GM19324 (cell line): ENCODE measurements around the gene ULK3.

Experiments used
- ATAC-seq: cut with Tn5 transposase; IDR thresholded peaks from one replicate; pipeline ENCODE4 v1.9.1; 2021; ENCODE audit warnings: mild to moderate bottlenecking, moderate library complexity; ENCODE audit not compliant: unreplicated experiment, low FRiP score

Gene ULK3

DNA sequence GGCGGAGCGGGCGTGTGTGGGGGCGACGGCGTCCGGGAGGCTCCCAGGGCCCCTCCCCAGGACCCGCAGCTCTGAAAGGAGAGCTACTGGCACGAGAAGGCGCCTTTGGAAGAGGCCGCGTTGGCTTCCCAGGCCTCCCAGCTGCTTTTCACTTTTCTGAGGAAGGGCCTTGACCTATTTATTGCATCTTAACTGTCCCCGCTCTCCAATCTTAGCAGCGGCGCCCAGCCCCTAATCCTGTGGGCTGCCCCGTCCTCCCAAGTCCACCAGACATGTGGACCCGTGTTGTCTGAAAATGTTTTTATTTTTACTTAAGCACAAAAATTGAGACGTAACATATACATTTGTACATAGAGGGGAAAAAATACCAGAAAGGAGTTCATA lies 481 bp upstream of the ULK3 start:
- ATAC-seq = no peak

DNA sequence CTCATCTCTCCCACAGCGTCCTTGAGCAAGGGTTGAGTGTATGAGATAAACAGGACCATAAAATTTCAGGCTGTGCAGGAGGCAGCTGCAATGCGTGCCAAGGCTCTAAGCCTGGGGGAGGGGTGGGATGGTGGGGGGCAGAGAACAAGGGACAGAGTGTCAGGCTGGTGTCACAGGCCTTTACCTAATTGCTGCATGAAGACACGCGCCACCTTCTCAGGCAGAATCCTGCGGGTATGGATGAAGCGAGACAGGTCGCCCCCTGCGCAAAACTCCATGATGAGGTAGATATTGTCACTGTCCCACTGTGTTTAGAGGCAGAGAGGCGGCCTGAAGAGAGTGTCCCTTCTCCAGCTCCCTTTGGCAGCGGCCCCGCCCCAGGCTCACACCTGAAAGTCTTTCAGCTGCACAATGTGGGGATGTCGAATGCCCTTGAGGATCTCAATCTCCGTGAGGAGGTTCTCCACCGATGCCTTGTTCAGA lies 1.0 kb downstream of the ULK3 start:
- ATAC-seq = no peak

DNA sequence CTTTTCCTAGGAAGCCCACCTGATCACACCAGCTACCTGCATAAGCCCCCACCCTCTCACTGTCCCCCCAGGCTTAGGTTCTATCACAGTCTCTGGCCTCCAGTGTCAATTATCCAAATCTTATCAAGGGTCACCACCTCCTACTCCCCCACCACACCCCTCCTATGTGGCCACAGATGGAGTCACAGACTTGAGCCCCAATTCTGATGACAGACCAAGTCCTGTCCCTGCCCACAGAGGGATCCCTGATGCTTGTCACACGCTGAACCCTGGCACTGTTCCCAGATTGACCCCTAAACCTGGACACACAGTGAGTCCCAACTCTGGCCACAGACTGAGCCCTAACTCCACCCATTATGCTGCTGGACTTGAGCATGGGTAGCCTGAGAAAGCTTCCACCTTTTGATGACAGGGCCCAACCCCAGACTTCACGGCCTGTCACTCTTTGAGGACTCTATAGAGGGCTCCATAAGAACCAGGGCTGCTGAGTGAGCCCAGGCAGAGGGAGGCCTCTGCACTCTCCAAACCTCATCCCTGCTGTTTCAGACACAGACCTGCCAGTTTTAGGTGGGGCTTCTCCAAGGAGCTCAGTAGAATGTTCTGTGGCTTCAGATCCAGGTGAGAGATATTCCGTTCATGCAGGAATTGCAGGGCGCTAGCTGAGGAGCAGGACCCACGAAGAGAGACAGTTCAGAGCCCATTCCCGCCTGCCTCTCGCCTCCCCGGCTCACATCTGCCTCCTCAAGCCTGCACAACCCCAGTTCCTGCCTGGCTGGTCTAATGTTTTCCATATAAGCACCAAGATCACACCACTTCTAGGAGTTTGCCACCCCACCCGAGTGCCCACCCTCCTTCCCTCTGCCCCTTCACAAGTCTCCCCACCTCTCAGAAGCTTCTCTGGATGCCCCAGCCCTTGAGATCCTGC lies 1.8 kb downstream of the ULK3 start:
- no peak for ATAC-seq

DNA sequence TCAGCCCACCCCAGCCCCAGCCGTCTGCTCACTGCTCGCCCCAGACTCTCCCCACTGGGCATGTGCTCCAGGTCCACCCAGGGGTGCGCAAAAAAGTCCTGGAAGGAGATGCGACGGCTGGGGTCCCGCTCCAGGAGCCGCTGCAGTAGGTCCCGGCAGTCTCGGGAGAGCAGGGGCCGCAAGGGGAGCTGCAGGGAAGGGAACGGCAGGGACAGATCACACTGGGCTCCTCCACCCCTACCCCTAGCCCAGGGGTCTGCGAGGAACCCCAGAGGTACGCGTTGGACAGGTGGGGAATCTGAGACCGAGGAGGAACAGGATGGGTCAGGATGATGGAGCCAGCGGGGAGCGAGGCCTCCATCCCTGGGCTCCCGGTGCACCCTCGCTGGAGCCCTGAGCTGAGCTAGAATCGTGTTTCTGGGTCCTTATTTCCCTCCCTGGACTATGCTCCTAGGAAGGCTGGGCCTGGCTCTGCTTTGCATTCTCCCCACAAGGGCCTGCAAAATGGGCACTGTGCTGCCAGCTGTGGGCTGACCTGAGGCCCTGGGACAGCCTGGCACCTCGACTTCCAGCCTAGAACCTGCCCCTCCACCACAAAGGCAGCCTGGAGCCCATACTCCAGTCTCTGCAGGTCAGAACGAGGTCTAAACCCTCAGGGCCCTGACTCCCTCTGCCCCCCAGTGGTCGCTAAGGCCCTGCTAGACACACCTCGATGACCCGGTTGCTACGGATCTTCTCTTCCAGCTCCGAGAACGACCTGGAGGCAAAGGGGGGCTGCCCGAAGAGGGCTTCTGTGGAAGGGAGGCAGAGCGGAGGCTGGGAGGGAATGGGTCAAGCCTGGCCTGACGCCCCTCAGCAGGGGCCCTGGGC lies 3.2 kb downstream of the ULK3 start:
- ATAC-seq = no peak

DNA sequence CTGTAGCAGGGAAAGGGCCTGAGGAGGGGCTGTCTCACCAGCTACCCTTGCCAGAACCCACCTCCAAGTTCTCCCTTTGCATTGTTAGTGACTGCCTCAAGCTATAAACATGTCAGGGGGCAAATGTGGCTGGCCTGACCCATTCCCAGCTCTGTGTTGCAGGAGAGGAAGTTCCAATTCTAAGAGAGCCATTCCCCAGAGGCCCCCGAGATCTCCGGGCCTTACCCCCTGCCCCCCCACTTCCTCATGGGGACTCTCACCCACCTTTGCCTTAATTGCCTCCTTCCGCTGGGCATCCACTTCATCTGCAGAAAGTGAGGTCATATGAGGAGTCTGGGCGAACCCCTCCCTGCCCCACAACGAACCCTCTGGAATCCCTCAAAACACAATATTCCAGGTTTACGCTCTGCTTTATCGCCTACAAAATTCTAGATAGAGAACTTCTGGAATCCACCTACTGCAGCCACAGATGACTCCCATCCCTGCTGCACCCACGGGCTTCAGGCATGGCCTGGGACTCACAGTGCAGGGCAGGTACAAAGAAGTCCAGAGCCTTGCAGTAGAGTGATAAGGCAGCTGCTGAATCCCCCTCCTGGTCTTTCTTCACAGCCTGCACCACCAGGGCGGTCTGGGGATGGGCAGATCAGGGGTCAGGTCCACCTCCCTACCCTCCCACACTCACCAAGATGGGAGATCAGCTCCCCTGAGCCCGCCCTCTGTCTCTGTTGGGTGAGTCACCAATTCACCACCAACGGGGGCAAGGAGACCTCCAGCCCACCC lies 4.0 kb downstream of the ULK3 start:
- no peak for ATAC-seq

DNA sequence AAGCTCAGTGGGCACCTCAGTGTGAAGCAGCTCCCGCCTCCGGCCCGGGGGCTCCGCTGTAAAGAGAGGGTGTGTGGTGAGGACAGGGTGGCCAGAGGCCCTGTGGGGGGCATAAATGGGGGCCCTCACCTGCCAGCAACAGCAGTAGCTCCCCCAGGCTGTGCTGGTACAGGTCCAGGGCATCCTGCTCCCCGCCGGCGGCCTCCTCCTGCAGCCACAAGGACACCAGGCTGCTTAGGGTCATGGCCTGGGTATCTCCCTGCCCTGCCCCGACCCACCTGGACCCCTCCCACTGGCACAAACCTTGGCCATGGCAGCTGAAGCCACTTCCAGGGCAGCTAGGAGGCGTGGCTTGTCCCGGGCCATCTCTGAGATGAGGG lies 4.8 kb downstream of the ULK3 start:
- no peak for ATAC-seq

DNA sequence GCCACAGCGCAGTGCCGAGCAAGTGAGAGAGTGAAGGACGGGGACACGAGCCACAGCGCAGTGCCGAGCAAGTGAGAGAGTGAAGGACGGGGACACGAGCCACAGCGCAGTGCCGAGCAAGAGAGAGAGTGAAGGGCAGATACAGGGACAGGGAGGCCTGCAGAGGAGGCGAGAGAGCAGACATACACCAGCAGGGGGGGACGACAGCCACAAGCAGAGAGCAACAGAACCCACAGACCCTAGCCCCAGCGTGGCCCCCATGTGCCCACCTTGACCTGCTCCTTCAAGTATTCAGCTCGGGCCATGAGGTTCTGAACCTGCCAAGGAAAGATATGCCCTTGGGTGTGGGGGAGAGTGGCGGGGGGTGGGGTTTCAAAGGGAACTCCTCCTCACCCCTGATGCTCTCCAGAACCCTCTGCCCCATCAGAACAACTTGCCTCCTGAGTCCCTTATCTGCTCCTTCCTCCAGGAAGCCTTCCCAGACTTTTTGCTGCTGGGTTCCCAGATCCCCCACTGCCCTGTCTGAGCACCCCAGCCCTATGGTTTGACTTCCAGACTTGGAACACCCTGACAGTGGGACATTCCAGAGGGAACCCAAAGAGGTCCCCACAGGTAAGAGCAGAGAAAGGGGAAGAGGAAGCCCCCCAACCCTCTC lies 5.3 kb downstream of the ULK3 start:
- no peak for ATAC-seq

DNA sequence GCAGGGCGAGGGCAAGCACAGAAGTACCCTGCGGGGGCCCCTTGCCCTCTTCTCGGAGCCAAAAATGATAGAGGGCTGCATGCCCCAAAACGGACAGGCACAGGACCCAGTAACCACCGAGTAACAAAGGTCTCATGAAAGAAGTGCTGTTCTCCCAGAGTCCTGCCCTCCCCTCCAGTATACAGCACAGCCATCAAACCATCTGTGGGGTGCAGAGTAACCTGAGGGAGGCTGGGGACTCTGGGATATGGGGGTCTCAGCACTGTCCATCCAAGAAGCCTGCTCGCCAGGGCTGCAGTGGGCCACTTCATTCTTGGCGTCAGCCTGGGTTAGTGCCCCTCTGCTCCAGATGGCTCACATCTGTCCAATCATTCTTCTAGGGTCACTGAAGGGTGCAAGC lies 6.1 kb downstream of the ULK3 start:
- no peak for ATAC-seq

DNA sequence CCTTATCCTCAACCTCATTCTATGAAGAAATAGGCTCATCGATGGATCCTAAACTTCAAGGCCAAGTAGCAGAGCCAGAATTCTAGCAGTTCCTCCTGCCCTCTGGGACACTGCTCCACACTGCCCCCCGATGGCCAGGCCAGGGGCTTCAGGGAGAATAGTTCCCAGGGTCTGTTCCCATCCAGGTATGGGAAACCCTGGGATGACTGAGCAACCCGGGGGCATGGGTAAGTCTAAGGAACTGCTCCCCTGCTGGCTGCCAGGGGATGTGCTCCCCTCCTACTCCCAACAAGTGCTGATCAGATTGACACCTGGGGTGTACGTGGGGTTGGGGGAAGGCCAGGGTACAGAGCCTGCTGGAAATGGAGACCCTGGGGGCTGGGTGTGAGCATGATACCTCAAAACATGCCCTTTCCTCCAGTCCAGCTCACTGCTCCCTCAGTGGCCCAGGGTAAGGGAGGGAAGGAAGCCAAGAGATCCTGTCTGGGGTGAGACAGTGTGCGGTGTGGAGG lies 7.6 kb downstream of the ULK3 start:
- ATAC-seq = no peak

DNA sequence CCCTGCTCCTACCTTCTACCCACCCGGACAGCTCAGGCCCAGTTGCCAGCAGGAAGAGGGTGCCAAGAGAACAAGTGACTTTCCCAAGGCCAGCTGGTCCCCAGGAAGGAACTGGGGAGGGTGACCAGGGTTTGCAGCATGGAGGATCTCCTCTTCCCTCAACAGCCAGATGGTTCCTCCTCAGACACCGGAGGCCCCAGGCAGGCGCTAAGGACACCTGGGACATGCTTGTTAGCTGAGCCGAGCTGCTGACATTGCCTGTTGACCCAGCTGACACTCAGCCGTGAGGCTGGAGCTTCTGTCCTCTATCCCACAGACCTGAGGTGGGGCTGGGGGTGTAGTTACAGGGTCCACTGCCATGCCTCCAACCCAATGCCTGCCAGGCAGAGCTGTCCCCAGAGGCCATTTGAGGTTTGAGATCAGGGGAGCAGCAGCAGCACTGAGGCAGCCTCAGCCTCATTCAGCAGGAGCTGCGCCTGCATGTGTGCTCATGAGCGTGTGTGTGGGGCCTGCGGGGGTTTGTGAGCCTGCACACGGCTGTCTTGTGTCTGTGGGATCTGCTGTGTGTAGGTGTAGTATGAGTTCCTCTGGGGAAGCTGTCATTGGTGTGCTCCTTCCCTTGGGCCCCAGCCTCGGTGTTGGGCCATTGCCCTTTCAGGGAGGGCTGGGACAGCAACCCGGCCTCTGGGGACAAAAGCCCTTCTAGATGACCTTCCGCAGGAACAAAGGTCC lies 9.4 kb downstream of the ULK3 start:
- ATAC-seq = no peak

DNA sequence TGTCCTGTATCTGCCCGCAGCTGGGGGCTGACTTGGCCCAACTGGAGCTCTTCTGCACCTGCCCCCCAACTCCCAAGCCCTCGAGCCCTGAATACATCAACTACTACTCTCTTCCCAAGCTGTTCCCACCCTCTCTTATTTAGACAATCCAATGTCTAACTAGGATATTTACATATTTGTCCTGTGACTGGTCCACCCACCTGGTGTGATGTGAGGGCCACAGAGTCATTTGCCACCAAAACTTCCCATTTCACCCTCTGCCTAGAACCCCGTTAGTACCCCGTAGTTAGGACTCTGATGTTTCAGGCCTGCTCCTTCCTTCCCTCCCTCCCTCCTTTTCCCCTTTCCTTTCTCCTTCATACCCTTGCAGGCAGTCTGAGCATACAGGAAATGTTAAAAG lies 10.1 kb downstream of the ULK3 start:
- no peak for ATAC-seq

DNA sequence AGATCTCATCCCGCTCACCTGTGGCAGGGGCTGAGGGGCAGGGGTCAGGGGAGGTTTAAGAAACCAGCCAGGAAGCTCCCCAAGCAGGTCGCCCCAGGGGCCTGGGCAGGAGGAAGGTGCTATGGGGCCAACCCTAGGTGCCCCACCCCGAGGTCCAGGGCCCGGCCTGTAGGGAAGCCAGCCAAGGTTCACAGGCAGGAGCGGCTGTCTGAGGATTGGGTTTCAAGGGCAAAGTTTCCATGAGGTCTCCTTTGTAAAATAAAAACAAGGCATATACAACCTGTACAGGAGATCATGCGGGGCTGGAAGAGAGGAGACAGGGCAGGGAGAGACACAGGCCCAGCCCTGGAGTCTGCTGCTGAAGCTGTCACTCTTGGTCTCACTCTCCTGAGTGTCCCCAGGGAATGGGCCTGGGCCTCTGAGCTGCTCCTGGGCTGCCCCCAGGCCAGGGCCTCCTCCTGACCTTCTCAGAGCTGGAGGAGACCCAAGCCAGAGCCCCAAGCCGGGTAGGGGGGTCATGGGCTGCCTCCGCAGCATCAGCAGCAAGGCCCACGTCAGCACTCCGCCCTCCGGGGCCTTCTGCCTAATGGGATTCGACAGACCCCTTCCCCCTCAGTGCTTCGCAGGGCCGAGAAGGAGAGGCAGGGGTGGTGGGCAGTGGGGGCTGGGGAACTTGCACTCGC lies 11.0 kb downstream of the ULK3 start:
- ATAC-seq = no peak

DNA sequence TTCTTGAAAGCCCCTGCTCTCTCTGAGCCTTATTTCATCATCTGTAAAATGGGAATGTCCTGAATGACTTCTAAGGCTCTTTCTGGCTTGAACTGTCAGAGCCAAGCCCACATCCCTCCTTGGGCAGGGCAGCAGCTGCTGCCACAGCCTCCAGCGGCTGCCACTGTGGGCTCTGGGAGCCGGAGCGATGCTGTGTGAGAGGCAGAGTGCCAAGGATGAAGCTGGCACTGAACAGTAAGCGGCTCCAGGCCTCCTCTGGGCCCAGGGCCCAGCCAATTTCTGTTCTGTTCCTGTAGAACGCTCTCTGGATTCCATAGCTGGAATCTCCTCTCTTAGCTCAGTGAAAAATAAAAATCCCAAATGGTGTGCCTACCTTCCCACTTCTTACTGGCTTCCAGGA lies 12.1 kb downstream of the ULK3 start:
- ATAC-seq = no peak

DNA sequence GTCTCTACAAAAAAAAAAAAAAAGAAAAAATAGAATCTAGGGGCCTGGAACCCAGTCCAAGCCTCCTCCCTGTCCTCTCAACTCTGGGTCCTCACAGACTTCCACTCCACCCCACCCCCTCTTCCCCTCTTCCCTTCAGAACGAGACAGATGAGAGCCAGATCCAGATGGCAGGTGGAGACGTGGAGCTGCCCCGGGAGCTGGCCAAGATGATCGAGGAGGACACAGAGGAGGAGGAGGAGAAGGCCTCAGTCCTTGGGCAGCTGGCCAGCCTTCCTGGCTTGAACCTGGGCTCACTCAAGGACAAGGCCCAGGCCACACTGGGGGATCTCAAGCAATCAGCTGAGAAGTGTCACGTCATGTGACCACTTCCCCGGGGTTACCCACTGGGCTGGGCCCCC lies 13.0 kb downstream of the ULK3 start:
- no peak for ATAC-seq

DNA sequence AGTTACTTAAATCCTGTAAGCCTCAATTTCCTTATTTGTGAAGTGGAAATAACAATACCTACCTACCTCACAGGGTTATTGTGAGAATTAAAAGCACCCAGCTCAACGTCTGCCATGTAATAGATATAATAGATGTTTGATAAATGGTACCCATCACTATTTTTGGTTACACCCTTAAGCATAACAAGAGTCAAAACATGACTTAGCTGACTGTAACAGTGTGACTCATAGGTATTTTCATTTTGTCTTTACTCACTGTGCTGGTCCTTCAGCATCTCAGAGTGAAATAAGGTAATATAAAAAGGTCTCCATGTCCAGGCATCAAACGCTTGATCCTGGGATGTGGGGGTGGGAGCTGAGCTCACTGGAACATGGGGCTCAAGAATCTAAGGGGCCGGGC lies 13.5 kb downstream of the ULK3 start:
- no peak for ATAC-seq

DNA sequence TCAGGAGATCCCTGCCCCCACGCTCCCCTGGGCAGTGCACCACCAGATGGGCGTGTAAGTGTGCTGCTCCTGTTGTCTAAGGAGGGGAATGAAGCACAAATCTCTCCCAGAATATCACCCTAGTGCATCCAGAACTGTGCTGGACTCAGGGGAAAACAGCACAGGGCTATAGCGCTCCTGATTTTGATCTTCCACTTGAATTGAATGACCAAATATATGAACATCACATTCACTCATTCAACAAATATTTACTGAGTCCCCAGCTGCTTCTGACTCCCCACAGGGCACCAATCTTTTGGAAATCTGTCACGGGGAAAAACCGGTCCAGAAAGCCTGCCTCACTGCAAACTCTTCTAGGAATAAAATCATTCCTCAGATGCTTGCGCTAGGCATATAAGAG lies 14.1 kb downstream of the ULK3 start:
- no peak for ATAC-seq

DNA sequence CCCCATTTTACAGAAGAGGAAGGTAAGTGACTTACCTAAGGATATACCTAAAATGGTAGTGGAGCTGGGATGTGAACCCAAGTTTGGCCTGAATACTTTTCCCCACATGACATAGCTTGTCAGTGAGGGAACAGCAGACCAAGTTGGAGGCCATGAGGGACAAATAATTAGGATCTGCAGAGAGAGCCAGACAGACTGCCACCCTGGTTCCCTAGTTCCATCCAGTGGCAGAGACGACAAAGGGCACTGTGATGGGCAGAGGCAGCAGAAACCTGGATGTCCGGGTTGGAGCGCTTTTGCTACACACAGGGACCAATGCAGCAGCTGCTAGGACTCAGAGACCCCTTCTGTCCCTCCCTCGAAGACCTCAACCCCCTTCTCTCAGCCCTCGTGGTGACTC lies 15.3 kb downstream of the ULK3 start:
- no peak for ATAC-seq

DNA sequence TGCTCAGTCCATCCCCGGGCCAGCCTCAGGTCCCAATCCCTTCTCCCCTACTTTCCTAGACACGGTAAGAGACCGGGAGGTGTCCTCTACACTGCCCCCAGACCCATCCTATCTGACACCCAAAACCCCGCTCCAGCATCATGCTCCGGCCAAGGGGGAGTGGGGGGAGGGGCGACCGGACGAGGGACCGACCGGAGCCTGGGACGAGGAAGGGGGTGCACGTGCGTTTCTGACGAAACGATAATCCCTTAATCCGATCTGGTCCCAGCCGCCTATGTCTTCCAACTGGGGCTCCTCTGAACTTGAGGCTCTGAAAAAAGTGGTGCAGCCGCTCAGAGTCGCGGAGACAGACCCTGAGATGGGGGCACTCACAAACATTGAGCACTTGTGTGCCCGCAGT lies 16.0 kb downstream of the ULK3 start:
- ATAC-seq = no peak

DNA sequence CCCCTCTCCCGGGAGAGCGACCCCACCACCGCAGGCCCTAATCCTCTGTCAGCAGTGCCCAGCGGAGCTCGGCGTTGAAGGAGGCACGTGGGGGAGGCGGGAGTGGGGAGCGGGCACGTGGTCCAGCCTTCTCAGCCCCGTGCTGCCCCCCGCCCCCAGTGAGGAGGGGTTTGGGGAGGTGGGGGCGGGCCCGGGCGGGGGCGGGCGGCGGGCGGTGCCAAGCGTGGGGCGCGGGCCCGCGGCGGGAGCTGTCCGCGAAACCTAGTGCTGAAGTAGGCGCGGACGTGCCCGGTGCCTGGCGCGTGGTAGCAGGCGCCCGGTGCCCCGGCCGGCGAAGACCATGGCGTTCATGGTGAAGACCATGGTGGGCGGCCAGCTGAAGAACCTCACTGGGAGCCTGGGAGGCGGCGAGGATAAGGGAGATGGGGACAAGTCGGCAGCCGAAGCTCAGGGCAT lies 16.6 kb downstream of the ULK3 start, which contains the start of gene CPLX3:
Gene CPLX3, plus strand, starts transcription at position 264 of the 456 bp plus-strand sequence. Its CDS starts 77 bp downstream, at position 341.
- ATAC-seq = no peak
